H1 (cell line): ENCODE results near the gene ZCCHC10. TPM values are rescaled to one million over a fixed set of nuclear protein-coding genes. Genes with fewer than 3 reads are reported as not detected.

Experiments used
- CEBPB ChIP-seq: IDR thresholded peaks from 2 replicates; pipeline ENCODE4 v1.6.1; 2012; ENCODE audit warnings: low read depth, low read length
- CHD7 ChIP-seq: fragments of 300-600 bp; sonication (generic); IDR thresholded peaks from 2 replicates; pipeline ENCODE4 v1.7.1; 2012; ENCODE audit warnings: low read length, moderate library complexity, mild to moderate bottlenecking, inconsistent platforms; ENCODE audit not compliant: insufficient replicate concordance
- CREB1 ChIP-seq: IDR thresholded peaks from 2 replicates; pipeline ENCODE4 v1.6.1; 2012; ENCODE audit warnings: inconsistent platforms
- CTCF ChIP-seq, 3 experiments: IDR thresholded peaks; 1 replicate in 2 of 3; 2 replicates in 1 of 3; pipeline versions ENCODE4 v1.5.1 to v1.6.1; 2011; ENCODE audit warnings: low read length in 3 of 3, mild to moderate bottlenecking in 3 of 3, inconsistent platforms in 2 of 3, low read depth in 1 of 3, moderate library complexity in 1 of 3; ENCODE audit not compliant: insufficient read depth in 1 of 3; ENCODE audit errors: control extremely low read depth in 1 of 3
- POLR2A ChIP-seq, 2 experiments: IDR thresholded peaks; 1 replicate in 1 of 2; 2 replicates in 1 of 2; pipeline ENCODE4 v1.6.1; 2011; ENCODE audit warnings: low read depth in 2 of 2, low read length in 2 of 2, mild to moderate bottlenecking in 2 of 2; ENCODE audit errors: control extremely low read depth in 1 of 2
- POLR2AphosphoS5 ChIP-seq: IDR thresholded peaks from 2 replicates; pipeline ENCODE4 v1.6.1; 2011; ENCODE audit warnings: low read depth, low read length
- RFX5 ChIP-seq: IDR thresholded peaks from 2 replicates; pipeline ENCODE4 v1.6.1; 2011; ENCODE audit warnings: low read depth, low read length, improper control_type of control experiment, borderline replicate concordance
- RNF2 ChIP-seq: fragments of 200-900, 300-1000 bp; sonication (generic); IDR thresholded peaks from 2 replicates; pipeline ENCODE4 v1.7.1; 2016; ENCODE audit warnings: borderline replicate concordance, low read depth, mild to moderate bottlenecking, antibody characterized with exemption, low read length; ENCODE audit not compliant: poor library complexity, severe bottlenecking; ENCODE audit errors: missing control alignments
- polyA plus RNA-seq, 7 experiments: library from polyadenylated mRNA; depleted of rRNA in 3 of 7; stranded (reverse) in 5 of 7; unstranded in 2 of 7; fragments of >200 nt in 5 of 7; fragments of 200-250 nt in 2 of 7; gene quantifications; 1 replicate in 5 of 7; 2 replicates in 1 of 7; 4 replicates in 1 of 7; pipeline versions ENCODE4 v1.2.1 to v1.2.3, GENCODE V29; 2011 to 2013; ENCODE audit warnings: missing spikeins in 2 of 7, mixed read lengths in 2 of 7
- total RNA-seq: library from RNA; stranded (reverse); fragmentation: NEBNext Ultra II Directional; extraction: Animal tissue kit (Norgen Biotek cat#: 25700); gene quantifications from 2 replicates; pipeline ENCODE4 v1.2.1, GENCODE V29; 2021

ZCCHC10 gene
- total and polyA plus RNA-seq, 2 of the 8 experiments (the other 6 are each of a cell fraction or from before 2014, with no cell fraction given), result 22.4 to 32.9 TPM

- TF ChIP-seq CHD7, result no peak
- TF ChIP-seq CEBPB, result no peak
- no peak for TF ChIP-seq RNF2
- peak; percentile 44; the same call in 1 of the 2 replicates for TF ChIP-seq CREB1
- TF ChIP-seq POLR2A (IDR thresholded peaks at IDR 0.05; ENCODE audit: control extremely low read depth in 1 of 2, low read depth in 2 of 2, low read length in 2 of 2), result peak; percentile 33 to 54; a peak in 1 of 3 replicates
- no peak for TF ChIP-seq RFX5
- TF ChIP-seq CTCF (IDR thresholded peaks at IDR 0.05; ENCODE audit: control extremely low read depth in 1 of 3, insufficient read depth in 1 of 3, low read depth in 1 of 3, low read length in 3 of 3), result no peak
- peak; percentile 71; the same call in 1 of the 2 replicates for TF ChIP-seq POLR2AphosphoS5
These were observed 63.8 kb downstream of the ZCCHC10 start (continued) for GRCh38 chr5:132962429-132963021.
